GM10266 (cell line): ENCODE data around the gene SP5.

ENCODE experiments used
- DNase-seq: peaks from one replicate; pipeline ENCODE4 v3.0.0; 2012; ENCODE audit errors: extremely low spot score
- CTCF ChIP-seq: IDR thresholded peaks from 2 replicates; pipeline ENCODE4 v1.5.1; 2012; ENCODE audit warnings: mild to moderate bottlenecking, low read depth; ENCODE audit not compliant: control insufficient read depth, insufficient read depth; ENCODE audit errors: missing control alignments

Gene SP5

DNA sequence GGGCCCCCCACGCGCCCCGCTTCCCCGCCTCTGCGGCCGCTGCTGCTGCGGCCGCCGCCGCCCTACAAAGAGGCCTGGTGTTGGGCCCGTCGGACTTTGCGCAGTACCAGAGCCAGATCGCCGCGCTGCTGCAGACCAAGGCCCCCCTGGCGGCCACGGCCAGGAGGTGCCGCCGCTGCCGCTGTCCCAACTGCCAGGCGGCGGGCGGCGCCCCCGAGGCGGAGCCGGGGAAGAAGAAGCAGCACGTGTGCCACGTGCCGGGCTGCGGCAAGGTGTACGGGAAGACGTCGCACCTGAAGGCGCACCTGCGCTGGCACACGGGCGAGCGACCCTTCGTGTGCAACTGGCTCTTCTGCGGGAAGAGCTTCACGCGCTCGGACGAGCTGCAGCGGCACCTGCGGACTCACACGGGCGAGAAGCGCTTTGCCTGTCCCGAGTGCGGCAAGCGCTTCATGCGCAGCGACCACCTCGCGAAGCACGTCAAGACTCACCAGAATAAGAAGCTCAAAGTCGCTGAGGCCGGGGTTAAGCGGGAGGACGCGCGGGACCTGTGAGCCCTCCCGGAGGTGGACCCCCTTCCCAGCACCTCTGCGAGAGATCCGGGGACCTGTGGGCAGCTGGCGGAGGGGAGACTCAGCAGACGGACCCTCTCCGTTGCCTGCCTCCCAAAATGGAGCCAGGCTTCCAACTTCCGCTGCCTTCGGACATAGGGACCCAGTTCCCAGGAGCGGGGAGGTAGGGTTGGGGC is 1.9 kb downstream of the SP5 start:
- DNase-seq: peak; percentile 50
- TF ChIP-seq CTCF: peak; percentile 45

GRCh38 chr2:170717599-170717963 is 2.4 kb downstream of the SP5 start:
- no peak for TF ChIP-seq CTCF
- no peak for DNase-seq

- no peak for TF ChIP-seq CTCF
- no peak for DNase-seq
Observed at GRCh38 chr2:170717991-170718589, 3.0 kb downstream of the SP5 start.

GRCh38 chr2:170719810-170720209 is 4.7 kb downstream of the SP5 start:
- TF ChIP-seq CTCF: no peak
- no peak for DNase-seq

DNA sequence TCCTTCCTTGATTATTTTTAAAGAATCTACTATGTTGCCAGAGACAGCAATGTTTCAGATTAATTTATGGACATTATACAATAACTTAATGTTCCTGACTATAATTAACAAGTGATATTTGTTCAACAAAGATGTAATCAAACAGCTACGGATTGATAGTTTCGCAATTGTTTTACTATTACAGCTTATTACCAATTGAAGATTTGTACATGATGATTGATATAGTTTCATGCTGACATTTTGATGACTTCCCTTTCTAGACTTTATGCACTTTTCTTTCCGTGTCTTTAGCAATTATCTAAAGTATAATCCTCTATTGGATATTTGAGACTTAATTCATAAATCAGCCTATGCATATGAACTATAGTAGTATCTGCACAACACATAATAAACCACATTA is 6.5 kb downstream of the SP5 start:
- no peak for DNase-seq
- no peak for TF ChIP-seq CTCF

DNA sequence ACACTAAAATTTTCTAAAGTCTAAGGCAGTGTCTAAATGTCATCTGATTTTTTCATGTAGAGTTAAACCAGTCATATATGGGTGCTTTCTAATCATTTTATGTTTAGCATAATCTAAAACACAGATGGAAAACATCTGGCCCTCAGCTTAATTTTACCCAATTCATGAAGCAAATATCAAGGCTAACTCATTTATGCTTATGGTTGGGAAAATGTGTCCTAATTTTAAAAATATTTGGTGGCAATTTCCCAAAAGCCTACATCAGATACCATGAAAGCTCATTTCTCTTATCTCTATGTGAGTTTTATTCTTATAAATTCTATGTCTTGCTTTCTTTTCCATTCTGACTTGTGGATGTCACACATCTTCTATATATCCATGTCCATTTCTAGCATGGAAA is 7.2 kb downstream of the SP5 start:
- DNase-seq: no peak
- TF ChIP-seq CTCF: no peak

DNA sequence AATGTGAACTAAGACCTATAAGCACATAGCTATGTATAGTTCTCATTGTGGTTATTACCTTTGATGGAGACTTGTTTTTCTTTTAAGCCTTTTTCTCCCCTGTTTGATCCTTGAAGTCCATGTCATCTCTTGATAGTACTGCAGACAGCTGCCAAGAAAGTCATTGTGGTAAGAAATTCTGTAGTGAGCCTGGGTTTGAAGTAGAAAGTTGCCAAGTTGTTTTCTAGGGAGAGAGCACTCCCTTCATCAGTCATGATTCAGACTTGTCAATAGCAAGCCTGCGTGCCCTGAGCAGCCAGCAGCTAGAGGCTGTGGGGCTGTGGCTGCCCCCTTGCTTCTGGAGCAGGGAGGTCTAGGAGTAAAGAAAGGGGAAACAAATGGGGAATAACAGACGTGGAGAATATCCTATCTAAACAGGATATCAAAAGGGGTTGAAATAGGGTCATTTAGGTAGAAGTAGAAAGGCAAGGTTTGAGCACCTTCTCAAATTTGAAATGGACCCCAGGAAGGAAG is 8.4 kb downstream of the SP5 start:
- DNase-seq: no peak

More for the DNA sequence above, 8.4 kb downstream of the SP5 start:
- no peak for TF ChIP-seq CTCF
